K562 (cell line): ENCODE data around the gene LLGL1. TPM values are rescaled to one million over a fixed set of nuclear protein-coding genes. Genes with fewer than 3 reads are reported as not detected.
A peak's percentile ranks its signal among the peaks of the same experiment; 100 is the strongest.

Source experiments
- CHD1 ChIP-seq: fragments of 200-600 bp; sonication (generic); IDR thresholded peaks from one replicate; pipeline ENCODE4 v1.6.1; 2012; ENCODE audit warnings: mild to moderate bottlenecking, moderate library complexity, low read length, inconsistent platforms
- GABPB1 ChIP-seq: sonication (generic); formaldehyde crosslinking; IDR thresholded peaks from 2 replicates; pipeline ENCODE4 v1.8.0; 2022; ENCODE audit warnings: mild to moderate bottlenecking, missing genetic modification reagents
- GTF2B ChIP-seq: IDR thresholded peaks from 2 replicates; pipeline ENCODE4 v1.6.1; 2011; ENCODE audit not compliant: insufficient read length; ENCODE audit errors: extremely low read depth
- HNRNPL ChIP-seq: fragments of 200-400 bp; formaldehyde crosslinking; IDR thresholded peaks from 2 replicates; pipeline ENCODE4 v1.6.1; 2017; ENCODE audit warnings: low read depth, mild to moderate bottlenecking, low read length
- JUNB ChIP-seq: fragments of 450-650 bp; formaldehyde crosslinking; conservative IDR thresholded peaks from 2 replicates; pipeline ENCODE4 v1.4.0; 2020; ENCODE audit warnings: mild to moderate bottlenecking
- MCM2 ChIP-seq: fragments of 450-650 bp; IDR thresholded peaks from 2 replicates; pipeline ENCODE4 v1.6.1; 2017; ENCODE audit warnings: low read depth, mild to moderate bottlenecking
- RERE ChIP-seq: sonication (generic); formaldehyde crosslinking; IDR thresholded peaks from 2 replicates; pipeline ENCODE4 v1.8.0; 2023; ENCODE audit warnings: missing genetic modification reagents, mild to moderate bottlenecking, borderline replicate concordance
- THRAP3 ChIP-seq: fragments of 450-650 bp; IDR thresholded peaks from 2 replicates; pipeline ENCODE4 v1.6.1; 2016; ENCODE audit warnings: mild to moderate bottlenecking, inconsistent platforms, borderline replicate concordance
- U2AF2 ChIP-seq: fragments of 200-400 bp; formaldehyde crosslinking; optimal IDR thresholded peaks from 2 replicates; pipeline ENCODE3; 2017; ENCODE audit warnings: low read depth, mild to moderate bottlenecking, low read length
- XRCC3 ChIP-seq: fragments of 450-650 bp; IDR thresholded peaks from 2 replicates; pipeline ENCODE4 v1.6.1; 2017; ENCODE audit warnings: mild to moderate bottlenecking, moderate library complexity
- ZC3H11A ChIP-seq: IDR thresholded peaks from 2 replicates; pipeline ENCODE4 v1.6.1; 2012; ENCODE audit warnings: low read depth, low read length, improper control_type of control experiment
- ZFP1 ChIP-seq: fragments of 450-650 bp; formaldehyde crosslinking; IDR thresholded peaks from 2 replicates; pipeline ENCODE4 v1.4.0; 2020; ENCODE audit warnings: mild to moderate bottlenecking, mixed read lengths
- ZNF518B ChIP-seq: fragments of 250-450 bp; sonication (Bioruptor Pico); IDR thresholded peaks from 2 replicates; pipeline ENCODE4 v1.5.0; 2021; ENCODE audit warnings: mild to moderate bottlenecking, moderate library complexity
- ZNF740 ChIP-seq, 3 experiments: fragments of 200-800 bp in 1 of 3; sonication (Bioruptor generic) in 1 of 3; sonication (generic) in 1 of 3; formaldehyde crosslinking in 1 of 3; IDR thresholded peaks; 2 replicates each; pipeline versions ENCODE4 v1.6.1 to v1.8.0; 2016 to 2022; ENCODE audit warnings: mild to moderate bottlenecking in 2 of 3, missing compliant biosample characterization in 2 of 3, missing genetic modification characterization in 2 of 3, missing genetic modification reagents in 1 of 3
- ZNF785 ChIP-seq: fragments of 250-450 bp; sonication (Bioruptor Pico); IDR thresholded peaks from 2 replicates; pipeline ENCODE4 v1.4.0; 2020; ENCODE audit warnings: mild to moderate bottlenecking
- polyA plus RNA-seq, 8 experiments: library from polyadenylated mRNA; depleted of rRNA in 4 of 8; stranded (reverse) in 5 of 8; unstranded in 3 of 8; fragments of >200 nt; fragmentation: Nextera tagmentation in 2 of 8; fragmentation: Illumina TruSeq in 1 of 8; extraction: Ambion mirVana in 2 of 8; extraction: Trizol in 1 of 8; gene quantifications; 2 replicates each; pipeline versions ENCODE4 v1.2.1 to v1.2.3, GENCODE V29; 2011 to 2014; ENCODE audit warnings: inconsistent platforms in 1 of 8, missing spikeins in 1 of 8
- total RNA-seq, 7 experiments: library from RNA; depleted of rRNA in 6 of 7; stranded (reverse); fragments of >200 nt in 6 of 7; fragmentation: Illumina TruSeq in 2 of 7; extraction: Trizol in 2 of 7; gene quantifications; 2 replicates each; pipeline versions ENCODE4 v1.2.1 to v1.2.3, GENCODE V29; 2011 to 2021; ENCODE audit warnings: low replicate concordance in 1 of 7

LLGL1 gene
- total and polyA plus RNA-seq, 9 of the 15 experiments (the other 6 are each of a cell fraction or from before 2014, with no cell fraction given) = 0.11 to 12.9 (median 5.3) TPM; not detected in 1

GRCh38 chr17:18184143-18185031 lies 41.0 kb upstream of the LLGL1 start (continued):
- TF ChIP-seq RERE (0 out of 2 replicates have a peak, but pooled peaks have one; percentile 32), XRCC3 (no peak), MCM2 (no peak), ZC3H11A (no peak), U2AF2 (no peak), CHD1 (peak; percentile 36), ZNF518B (CRISPR knock-in tag) (no peak), ZFP1 (CRISPR knock-in tag) (no peak), ZNF785 (CRISPR knock-in tag) (no peak), JUNB (CRISPR knock-in tag) (no peak), GTF2B (no peak), ZNF740 (CRISPR knock-in tag; IDR thresholded peaks at IDR 0.05) (no peak; the same call in 1 of the 2 replicates), ZNF740 (tag; IDR thresholded peaks at IDR 0.05) (no peak), THRAP3 (no peak), GABPB1 (no peak), HNRNPL (no peak)
